ENCODE data around the gene BPI. TPM values are rescaled to one million over a fixed set of nuclear protein-coding genes. Genes with fewer than 3 reads are reported as not detected.

The BPI gene
- polyA plus RNA-seq, 1 of the 3 experiments (the other 2 are of a cell fraction): not detected

- no peaks in the 10 kb centered on the region for H3K79me2 ChIP-seq (ENCODE audit: insufficient read depth)
- H3K4me1 ChIP-seq (ENCODE audit: control insufficient read depth in 1 of 2, insufficient read depth in 2 of 2, low read depth in 1 of 2, low read length in 1 of 2): no peaks in the 10 kb centered on the region
- no peaks in the 10 kb centered on the region for H4K20me1 ChIP-seq (ENCODE audit: insufficient read depth)
- H3K27ac ChIP-seq (ENCODE audit: low read depth in 2 of 2, low read length in 1 of 2): no peak overlapping the region
- H3K4me3 ChIP-seq (ENCODE audit: low read depth in 2 of 2, low read length in 1 of 2): no peak overlapping the region
- ChIA-PET CTCF (no interaction called here), POLR2A (no interaction called here)
- no peaks in the 10 kb centered on the region for H3K9me3 ChIP-seq
- H3K9ac ChIP-seq: no peak overlapping the region
- 66% methylated on average over 8 of the region's 8 CpGs for WGBS (ENCODE audit: low lambda C conversion rate)
- H3F3A ChIP-seq (replicated peaks; ENCODE audit: insufficient read depth): no peaks in the 10 kb centered on the region
- no peak overlapping the region for H3K4me2 ChIP-seq
- peaks cover 11% of the 10 kb centered on the region; the same call in 1 of the 2 replicates for H3K27me3 ChIP-seq (ENCODE audit: insufficient read depth)
- no peaks in the 10 kb centered on the region for H3K36me3 ChIP-seq (replicated peaks in 1 of 2; ENCODE audit: control insufficient read depth in 1 of 2, insufficient read depth in 2 of 2, low read length in 1 of 2)
- no peak for DNase-seq
- no peaks in the 10 kb centered on the region for H3K9me2 ChIP-seq
- TF ChIP-seq REST (IDR thresholded peaks at IDR 0.05; ENCODE audit: low read depth, low read length): no peak
- no peak for TF ChIP-seq FOSL2 (IDR thresholded peaks at IDR 0.05; ENCODE audit: borderline replicate concordance, low read depth)
- TF ChIP-seq ZBTB33 (IDR thresholded peaks at IDR 0.05; ENCODE audit: borderline replicate concordance, low read depth): no peak
- TF ChIP-seq RAD21 (IDR thresholded peaks at IDR 0.05; ENCODE audit: low read length): no peak
- TF ChIP-seq TAF1 (IDR thresholded peaks at IDR 0.05; ENCODE audit: borderline replicate concordance, low read depth, low read length): no peak
- TF ChIP-seq IRF3 (IDR thresholded peaks at IDR 0.05; ENCODE audit: low read depth, low read length): no peak
- no peak for TF ChIP-seq FOXJ3 (CRISPR knock-in tag; IDR thresholded peaks at IDR 0.05)
- no peak for TF ChIP-seq NFIC (IDR thresholded peaks at IDR 0.05; ENCODE audit: borderline replicate concordance)
- no peak for TF ChIP-seq CHD2 (IDR thresholded peaks at IDR 0.05; ENCODE audit: low read length, partially characterized antibody)
- TF ChIP-seq YY1 (IDR thresholded peaks at IDR 0.05; ENCODE audit: low read depth): no peak
- no peak for TF ChIP-seq RCOR1 (IDR thresholded peaks at IDR 0.05; ENCODE audit: low read length)
- TF ChIP-seq USF2 (IDR thresholded peaks at IDR 0.05; ENCODE audit: borderline replicate concordance, low read depth, low read length): no peak
- no peak for TF ChIP-seq ELF1 (IDR thresholded peaks at IDR 0.05)
- TF ChIP-seq TCF12 (IDR thresholded peaks at IDR 0.05): no peak
- no peak for TF ChIP-seq GABPA (IDR thresholded peaks at IDR 0.05; ENCODE audit: low read depth)
- no peak for TF ChIP-seq MAX (IDR thresholded peaks at IDR 0.05; ENCODE audit: low read depth)
- H2AFZ ChIP-seq (ENCODE audit: low read depth): no peak overlapping the region
These were observed 82.0 kb downstream of the BPI start for GRCh38 chr20:38386004-38386403.

All from SK-N-SH (cell line).